ENCODE data around the gene RALGPS1.

DNA sequence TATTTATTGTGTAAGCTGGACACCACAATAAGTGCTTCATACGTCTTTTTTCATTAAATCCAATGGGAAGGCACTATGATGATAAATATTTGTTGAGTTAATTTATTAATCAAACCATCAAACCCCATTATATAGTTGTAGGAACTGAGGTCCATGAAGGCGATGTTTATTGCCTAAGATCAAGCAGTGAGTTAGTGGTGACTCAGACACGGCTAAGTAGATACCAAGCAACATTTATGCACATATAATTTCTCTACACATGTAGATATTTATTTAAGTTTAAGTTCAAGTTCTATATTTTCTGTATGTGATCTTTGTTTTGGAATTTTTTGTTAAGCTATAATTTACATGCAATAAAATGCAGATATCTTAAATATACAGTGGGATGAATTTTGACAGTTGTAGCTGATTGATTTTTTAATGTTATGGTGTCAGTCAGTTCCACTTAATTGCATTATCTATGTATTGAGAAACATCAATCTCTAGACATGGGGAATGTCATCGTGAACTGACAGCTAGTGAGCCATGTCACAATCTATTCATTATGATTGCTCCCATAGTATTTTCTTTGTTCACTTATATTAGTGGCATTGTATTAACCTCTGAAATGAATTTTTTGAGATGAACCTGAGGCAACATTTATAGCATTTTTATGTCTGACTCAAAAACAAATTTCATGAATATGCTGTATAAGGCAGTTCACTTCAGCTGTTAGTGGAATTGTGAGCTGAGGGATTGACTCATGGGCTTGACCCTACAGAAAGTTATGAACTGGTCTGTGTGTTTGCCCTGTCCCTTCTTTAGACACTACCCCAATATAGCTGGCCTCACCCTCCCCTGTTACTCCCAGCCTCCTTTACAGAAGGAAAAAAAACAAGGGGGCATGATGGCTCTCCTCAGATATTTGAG is 338.1 kb downstream of the RALGPS1 start:
- TF ChIP-seq CTCF (IDR thresholded peaks at IDR 0.05), result no peak
- no peak for TF ChIP-seq POLR2A (IDR thresholded peaks at IDR 0.05)
